Glutamatergic neuron (in vitro differentiated cells): ENCODE results near the gene MAGI1. TPM values are rescaled to one million over a fixed set of nuclear protein-coding genes. Genes with fewer than 3 reads are reported as not detected.
A peak's percentile ranks its signal among the peaks of the same experiment; 100 is the strongest.

Experiments
- DNase-seq: peaks from one replicate; pipeline ENCODE4 v3.0.0; 2022
- H3K27ac Mint-ChIP-seq: one replicate; pipeline ENCODE4 v1.8.0; 2020; ENCODE audit warnings: mild to moderate bottlenecking, mixed read lengths, inconsistent platforms; ENCODE audit not compliant: unreplicated experiment
- H3K27me3 Mint-ChIP-seq: one replicate; pipeline ENCODE4 v1.8.0; 2020; ENCODE audit warnings: mild to moderate bottlenecking, moderate library complexity, mixed read lengths, inconsistent platforms; ENCODE audit not compliant: unreplicated experiment
- H3K36me3 Mint-ChIP-seq: one replicate; pipeline ENCODE4 v1.8.0; 2020; ENCODE audit warnings: mild to moderate bottlenecking, mixed read lengths, inconsistent platforms; ENCODE audit not compliant: unreplicated experiment
- H3K4me1 Mint-ChIP-seq: one replicate; pipeline ENCODE4 v1.8.0; 2020; ENCODE audit warnings: mild to moderate bottlenecking, low read depth, mixed read lengths, inconsistent platforms; ENCODE audit not compliant: unreplicated experiment
- H3K4me3 Mint-ChIP-seq: one replicate; pipeline ENCODE4 v1.8.0; 2020; ENCODE audit warnings: mild to moderate bottlenecking, mixed read lengths, inconsistent platforms; ENCODE audit not compliant: unreplicated experiment
- H3K9me3 Mint-ChIP-seq: one replicate; pipeline ENCODE4 v1.8.0; 2020; ENCODE audit warnings: mild to moderate bottlenecking, moderate library complexity, mixed read lengths, inconsistent platforms; ENCODE audit not compliant: unreplicated experiment
- CTCF ChIP-seq: fragments of 200-600 bp; sonication (generic); IDR thresholded peaks from one replicate; pipeline ENCODE4 v1.5.0; 2021; ENCODE audit not compliant: partially characterized antibody, unreplicated experiment
- total RNA-seq: library from RNA; stranded (reverse); fragmentation: NEBNext Ultra II Directional; extraction: Animal tissue kit (Norgen Biotek cat#: 25700); gene quantifications from one replicate; pipeline ENCODE4 v1.2.1, GENCODE V29; 2021; ENCODE audit not compliant: unreplicated experiment

MAGI1 gene
- total RNA-seq, 1 donor from 2014 or later = 46.5 TPM

- H3K27me3 Mint-ChIP-seq = no peaks in the 10 kb centered on the region
- DNase-seq = no peak
- no peak for TF ChIP-seq CTCF
- no peaks in the 10 kb centered on the region for H3K9me3 Mint-ChIP-seq
- no peaks in the 10 kb centered on the region for H3K4me1 Mint-ChIP-seq
- H3K36me3 Mint-ChIP-seq = peaks cover 25% of the 10 kb centered on the region
- H3K27ac Mint-ChIP-seq = no peak overlapping the region
- no peak overlapping the region for H3K4me3 Mint-ChIP-seq
Observed at GRCh38 chr3:65371053-65371452, 667.7 kb downstream of the MAGI1 start.

- peaks cover 25% of the 10 kb centered on the region for H3K36me3 Mint-ChIP-seq
- TF ChIP-seq CTCF = no peak
- no peaks in the 10 kb centered on the region for H3K9me3 Mint-ChIP-seq
- DNase-seq = no peak
- H3K4me3 Mint-ChIP-seq = no peak overlapping the region
- no peaks in the 10 kb centered on the region for H3K27me3 Mint-ChIP-seq
- no peak overlapping the region for H3K27ac Mint-ChIP-seq
- H3K4me1 Mint-ChIP-seq = no peaks in the 10 kb centered on the region
Observed at GRCh38 chr3:65368866-65369265, 669.9 kb downstream of the MAGI1 start.

GRCh38 chr3:65362688-65363087, 676.0 kb downstream of the MAGI1 start:
- Mint-ChIP-seq H3K27ac (no peak overlapping the region), H3K4me3 (no peak overlapping the region), H3K27me3 (no peaks in the 10 kb centered on the region), H3K9me3 (no peaks in the 10 kb centered on the region), H3K4me1 (no peaks in the 10 kb centered on the region), H3K36me3 (no peaks in the 10 kb centered on the region)
- no peak for DNase-seq
- TF ChIP-seq CTCF = no peak

GRCh38 chr3:65361448-65361847, 677.3 kb downstream of the MAGI1 start:
- H3K36me3 Mint-ChIP-seq = no peaks in the 10 kb centered on the region
- H3K4me3 Mint-ChIP-seq = no peak overlapping the region
- no peaks in the 10 kb centered on the region for H3K4me1 Mint-ChIP-seq
- no peak for TF ChIP-seq CTCF
- no peak for DNase-seq
- no peaks in the 10 kb centered on the region for H3K27me3 Mint-ChIP-seq
- H3K9me3 Mint-ChIP-seq = peaks cover 2% of the 10 kb centered on the region
- H3K27ac Mint-ChIP-seq = no peak overlapping the region

- DNase-seq = no peak
- H3K27me3 Mint-ChIP-seq = peaks cover 2% of the 10 kb centered on the region
- H3K36me3 Mint-ChIP-seq = no peaks in the 10 kb centered on the region
- H3K4me3 Mint-ChIP-seq = peak overlapping the region; percentile 63
- TF ChIP-seq CTCF = no peak
- H3K9me3 Mint-ChIP-seq = peaks cover 2% of the 10 kb centered on the region
- H3K4me1 Mint-ChIP-seq = no peaks in the 10 kb centered on the region
- H3K27ac Mint-ChIP-seq = no peak overlapping the region
Observed at GRCh38 chr3:65356331-65357248, 682.1 kb downstream of the MAGI1 start.
